Naive B cell (primary cell): ENCODE data around the gene ZNF326. TPM values are rescaled to one million over a fixed set of nuclear protein-coding genes. Genes with fewer than 3 reads are reported as not detected.

Experiments used
- ATAC-seq, 2 donors: fragments of 150-1000 bp; cut with Tn5 transposase; 2 replicates each; pipeline ENCODE4 v1.10.0; 2021; ENCODE audit warnings: low read depth in 2 of 2, mild to moderate bottlenecking in 2 of 2, moderate library complexity in 2 of 2
- DNase-seq: peaks from one replicate; pipeline ENCODE4 v3.0.0; 2022
- H3K27ac Mint-ChIP-seq, 6 donors: one replicate each; pipeline ENCODE4 v1.8.0; 2020 to 2022; ENCODE audit warnings: mild to moderate bottlenecking in 6 of 6, mixed read lengths in 6 of 6, moderate library complexity in 5 of 6, inconsistent platforms in 2 of 6
- H3K27me3 Mint-ChIP-seq, 3 donors: one replicate each; pipeline ENCODE4 v1.8.0; 2021 to 2022; ENCODE audit warnings: mixed read lengths in 3 of 3, mild to moderate bottlenecking in 1 of 3
- H3K36me3 Mint-ChIP-seq, 2 donors: one replicate each; pipeline ENCODE4 v1.8.0; 2020 to 2022; ENCODE audit warnings: mixed read lengths in 2 of 2, inconsistent platforms in 1 of 2, mild to moderate bottlenecking in 1 of 2
- H3K4me1 Mint-ChIP-seq, 3 donors: one replicate each; pipeline ENCODE4 v1.8.0; 2020 to 2022; ENCODE audit warnings: mixed read lengths in 3 of 3, inconsistent platforms in 1 of 3, mild to moderate bottlenecking in 1 of 3, moderate library complexity in 1 of 3
- H3K4me3 Mint-ChIP-seq, 8 donors: one replicate each; pipeline ENCODE4 v1.8.0; 2020 to 2022; ENCODE audit warnings: mild to moderate bottlenecking in 8 of 8, mixed read lengths in 8 of 8, moderate library complexity in 8 of 8, inconsistent platforms in 2 of 8
- H3K9me3 Mint-ChIP-seq, 7 donors: one replicate each; pipeline ENCODE4 v1.8.0; 2020 to 2022; ENCODE audit warnings: mixed read lengths in 7 of 7, mild to moderate bottlenecking in 5 of 7, inconsistent platforms in 2 of 7, moderate library complexity in 1 of 7
- polyA plus RNA-seq, 6 donors: library from polyadenylated mRNA; unstranded; fragments of 300-500 nt; fragmentation: Illumina TruSeq; gene quantifications; one replicate each; pipeline ENCODE4 v1.2.3, GENCODE V29; 2021; ENCODE audit warnings: low read depth in 6 of 6

Gene ZNF326
- polyA plus RNA-seq, 6 donors from 2014 or later, result 7.8 to 15.8 (median 12.0) TPM

DNA sequence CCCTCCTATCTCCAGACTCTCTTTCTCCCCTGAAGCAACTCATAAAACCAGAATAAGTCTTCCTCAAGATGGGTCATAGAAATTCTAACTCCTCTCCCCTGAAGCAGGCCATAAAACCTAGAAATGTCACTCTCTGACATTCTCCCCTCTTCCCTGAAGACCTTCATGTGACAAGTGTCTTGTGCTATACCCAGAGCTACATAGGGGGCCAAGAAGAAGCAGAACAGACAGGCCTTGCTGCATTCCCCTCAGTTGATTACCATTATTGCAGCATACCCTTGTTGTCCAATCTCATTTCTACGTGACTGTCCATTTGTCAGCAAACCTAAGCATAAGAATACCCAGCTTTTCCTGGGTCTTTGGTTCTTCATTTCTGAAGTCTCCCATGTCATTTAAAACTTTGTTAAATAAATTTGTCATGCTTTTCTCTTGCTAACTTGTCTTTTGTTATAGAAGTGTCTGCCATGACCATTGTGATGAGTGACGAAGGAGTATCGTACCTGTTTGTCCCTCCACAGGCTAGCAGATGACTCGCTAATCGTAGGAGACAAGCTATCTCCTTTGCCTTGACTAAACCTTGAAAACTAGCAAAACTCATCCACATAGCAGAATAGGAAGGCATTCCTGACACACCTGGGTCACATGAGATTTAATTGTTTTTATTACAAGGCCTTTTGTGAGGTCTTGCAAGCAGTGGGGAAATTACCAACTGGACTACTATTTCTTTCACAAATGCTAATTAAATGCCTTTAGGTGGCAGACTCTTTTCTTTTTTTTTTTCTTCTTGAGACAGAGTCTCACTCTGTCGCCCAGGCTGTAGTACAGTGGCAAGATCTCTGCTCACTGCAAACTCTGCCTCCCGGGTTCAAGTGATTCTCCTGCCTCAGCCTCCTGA, 39.4 kb upstream of the ZNF326 start:
- ATAC-seq (no peak), DNase-seq (no peak)
- peaks cover 10 to 12% (median 11%) of the 10 kb centered on the region in 3 donors for H3K4me1 Mint-ChIP-seq
- peaks cover 0 to 8% (median 0%) of the 10 kb centered on the region in 3 donors for H3K27me3 Mint-ChIP-seq
- no peak overlapping the region for H3K4me3 Mint-ChIP-seq
- H3K27ac Mint-ChIP-seq, result no peak overlapping the region
- no peaks in the 10 kb centered on the region for H3K9me3 Mint-ChIP-seq
- H3K36me3 Mint-ChIP-seq, result no peaks in the 10 kb centered on the region

DNA sequence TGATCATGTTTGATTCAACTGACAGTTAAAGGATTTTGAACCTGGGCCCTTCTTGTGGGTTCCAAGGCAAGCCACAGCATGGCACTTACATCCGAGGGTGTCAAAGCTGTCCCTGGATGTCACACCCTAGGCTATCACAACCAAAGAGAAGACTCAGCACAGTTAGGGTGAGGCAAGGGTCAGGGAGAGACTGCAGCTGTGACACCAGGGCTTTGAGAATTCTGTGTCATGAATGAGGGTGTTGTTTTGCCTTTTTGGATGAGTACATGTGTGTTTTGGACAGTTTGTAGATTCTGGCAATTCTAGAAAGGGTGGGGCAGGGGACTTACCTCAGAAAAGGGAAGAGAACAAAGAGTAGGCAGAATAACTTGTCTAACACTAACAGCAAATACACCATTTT, 37.8 kb upstream of the ZNF326 start:
- H3K4me3 Mint-ChIP-seq, result peak overlapping the region in 1 of 8 donors; percentile 2
- DNase-seq, result no peak
- H3K27ac Mint-ChIP-seq, result peak overlapping the region in 3 of 6 donors; percentile 3 to 50 (median 13)
- ATAC-seq, result no peak
- H3K36me3 Mint-ChIP-seq, result no peaks in the 10 kb centered on the region
- no peaks in the 10 kb centered on the region for H3K9me3 Mint-ChIP-seq
- H3K4me1 Mint-ChIP-seq, result peaks cover 13 to 15% (median 14%) of the 10 kb centered on the region in 3 donors
- H3K27me3 Mint-ChIP-seq, result peaks cover 0 to 8% (median 0%) of the 10 kb centered on the region in 3 donors

DNA sequence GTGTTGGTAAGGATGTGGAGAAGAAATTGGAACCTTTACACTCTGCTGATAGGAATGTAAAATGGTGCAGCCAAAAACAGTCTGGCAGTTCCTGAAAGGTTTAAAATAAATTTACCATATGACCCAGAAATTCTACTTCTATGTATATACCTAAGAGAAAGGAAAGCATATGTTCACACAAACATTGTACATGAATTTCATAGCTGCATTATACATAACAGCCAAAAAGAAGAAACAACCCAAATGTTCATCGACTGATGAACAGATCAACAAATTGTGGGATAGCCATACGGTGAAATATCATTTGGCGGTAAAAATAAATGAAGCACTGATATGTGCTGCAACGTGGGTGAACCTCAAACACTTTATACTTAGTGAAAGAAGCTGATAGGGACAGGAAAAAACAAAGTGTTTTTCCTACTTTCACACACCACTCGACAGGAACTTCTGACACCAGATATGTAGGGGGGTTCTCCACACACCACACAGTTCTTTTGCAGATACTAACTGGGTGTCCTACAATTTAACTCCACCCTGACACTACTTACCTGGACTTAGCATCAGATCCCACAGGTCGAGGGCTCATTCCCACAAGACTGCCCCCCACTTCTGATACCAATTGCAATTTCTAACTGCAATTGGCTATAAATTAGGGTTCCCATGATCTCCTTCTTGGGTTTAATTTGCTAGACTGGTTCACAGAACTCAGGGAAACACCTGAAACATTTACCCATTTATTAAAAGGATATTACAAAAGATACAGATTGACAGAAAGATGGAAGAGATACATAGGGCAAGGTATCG, 35.9 kb upstream of the ZNF326 start:
- no peak overlapping the region for H3K27ac Mint-ChIP-seq

DNA sequence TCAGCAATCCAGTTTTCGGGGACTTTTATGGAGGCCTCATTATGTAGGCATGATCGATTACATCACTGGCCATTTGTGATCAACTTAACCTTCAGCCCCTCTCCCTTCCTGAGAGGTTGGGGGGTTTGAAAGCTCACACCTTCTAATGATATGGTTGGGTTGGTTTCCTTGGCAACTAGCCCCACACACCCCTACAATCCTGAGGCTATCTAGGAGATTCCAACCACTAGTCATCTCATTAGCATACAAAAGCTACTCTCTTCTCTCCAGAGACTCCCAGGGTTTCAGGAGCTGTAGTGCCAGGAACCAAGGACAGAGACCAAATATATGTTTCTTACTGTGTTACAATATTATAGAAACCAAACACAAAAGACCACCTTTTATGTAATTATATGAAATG, 35.2 kb upstream of the ZNF326 start:
- ATAC-seq, result no peak
- no peaks in the 10 kb centered on the region for H3K36me3 Mint-ChIP-seq
- peaks cover 0 to 8% (median 0%) of the 10 kb centered on the region in 3 donors for H3K27me3 Mint-ChIP-seq

More for the DNA sequence above, 35.9 kb upstream of the ZNF326 start:
- H3K9me3 Mint-ChIP-seq, result no peaks in the 10 kb centered on the region
- peaks cover 0 to 8% (median 0%) of the 10 kb centered on the region in 3 donors for H3K27me3 Mint-ChIP-seq
- ATAC-seq, result no peak
- no peak overlapping the region for H3K4me3 Mint-ChIP-seq
- H3K4me1 Mint-ChIP-seq, result peaks cover 14 to 21% (median 18%) of the 10 kb centered on the region in 3 donors
- no peaks in the 10 kb centered on the region for H3K36me3 Mint-ChIP-seq
- no peak for DNase-seq

DNA sequence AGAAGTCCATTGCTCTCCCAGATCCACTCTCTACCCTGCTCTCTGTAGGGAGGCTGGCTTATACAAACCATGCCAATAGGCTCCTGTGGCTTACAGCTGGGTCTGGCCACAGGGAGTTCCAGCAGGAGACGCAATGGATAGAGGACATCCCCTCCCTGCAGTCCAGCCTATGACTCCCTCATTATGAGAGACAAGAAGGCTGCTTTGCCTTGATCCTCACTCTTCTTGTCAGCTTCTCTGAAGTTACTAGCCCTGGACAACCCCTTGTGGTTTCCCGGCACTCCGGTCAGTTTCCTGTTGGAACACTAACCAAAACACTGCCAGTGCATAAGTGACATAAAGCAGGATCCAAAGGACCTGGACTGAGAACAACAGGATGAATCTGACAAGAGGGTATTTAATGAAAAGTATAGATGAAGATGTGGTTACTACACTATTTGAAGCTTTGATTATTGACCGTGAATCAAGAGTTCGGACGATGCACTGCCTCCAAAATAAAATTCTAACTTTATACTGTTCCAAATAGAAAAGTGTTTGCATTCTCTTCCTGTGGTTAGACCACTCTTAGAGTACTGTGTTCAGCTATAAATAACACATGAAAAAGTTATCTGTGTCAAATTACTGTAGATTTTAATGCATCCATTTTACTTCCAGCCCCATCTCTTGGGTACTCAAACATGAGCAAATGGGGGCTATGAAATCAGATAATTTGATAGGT, 32.7 kb upstream of the ZNF326 start:
- H3K27me3 Mint-ChIP-seq, result peaks cover 0 to 8% (median 6%) of the 10 kb centered on the region in 3 donors
- ATAC-seq, result no peak

More for the DNA sequence above, 35.2 kb upstream of the ZNF326 start:
- no peak overlapping the region for H3K4me3 Mint-ChIP-seq
- no peak overlapping the region for H3K27ac Mint-ChIP-seq
- H3K4me1 Mint-ChIP-seq, result peaks cover 14 to 21% (median 18%) of the 10 kb centered on the region in 3 donors
- DNase-seq, result no peak
- H3K9me3 Mint-ChIP-seq, result no peaks in the 10 kb centered on the region

DNA sequence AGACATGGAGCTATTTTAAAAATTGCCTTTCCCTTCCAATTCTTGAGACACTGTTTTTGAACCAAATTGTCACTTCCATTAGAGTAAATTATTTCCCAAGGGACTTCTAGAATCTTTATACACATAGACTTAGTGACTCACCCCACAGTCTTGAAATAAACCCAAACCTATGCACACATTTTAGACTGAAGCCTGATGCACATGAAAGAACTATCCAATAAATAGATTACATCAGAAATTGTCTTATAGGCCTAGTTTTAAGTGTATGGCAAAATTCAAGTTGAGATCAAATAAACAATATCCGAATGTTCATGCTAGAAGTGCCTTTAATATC, 32.2 kb upstream of the ZNF326 start:
- Mint-ChIP-seq H3K27ac (no peak overlapping the region), H3K4me1 (peaks cover 8 to 17% (median 10%) of the 10 kb centered on the region in 3 donors), H3K4me3 (peak overlapping the region in 1 of 8 donors; percentile 1)

More for the DNA sequence above, 32.7 kb upstream of the ZNF326 start:
- peaks cover 11 to 18% (median 13%) of the 10 kb centered on the region in 3 donors for H3K4me1 Mint-ChIP-seq
- no peaks in the 10 kb centered on the region for H3K36me3 Mint-ChIP-seq
- H3K9me3 Mint-ChIP-seq, result no peaks in the 10 kb centered on the region
- H3K27ac Mint-ChIP-seq, result peak overlapping the region in 1 of 6 donors; percentile 56
- H3K4me3 Mint-ChIP-seq, result peak overlapping the region in 1 of 8 donors; percentile 1
- no peak for DNase-seq

GRCh38 chr1:89965193-89965768, 29.6 kb upstream of the ZNF326 start:
- no peak overlapping the region for H3K4me3 Mint-ChIP-seq
- no peak for DNase-seq
- no peaks in the 10 kb centered on the region for H3K9me3 Mint-ChIP-seq
- no peak for ATAC-seq
- H3K27ac Mint-ChIP-seq, result no peak overlapping the region
- H3K27me3 Mint-ChIP-seq, result peaks cover 0 to 6% (median 0%) of the 10 kb centered on the region in 3 donors
- H3K4me1 Mint-ChIP-seq, result peaks cover 8 to 17% (median 10%) of the 10 kb centered on the region in 3 donors
- H3K36me3 Mint-ChIP-seq, result no peaks in the 10 kb centered on the region

More for the DNA sequence above, 32.2 kb upstream of the ZNF326 start:
- no peaks in the 10 kb centered on the region for H3K9me3 Mint-ChIP-seq
- no peaks in the 10 kb centered on the region for H3K36me3 Mint-ChIP-seq
- H3K27me3 Mint-ChIP-seq, result peaks cover 0 to 8% (median 6%) of the 10 kb centered on the region in 3 donors
- ATAC-seq, result no peak
- no peak for DNase-seq

GRCh38 chr1:89966656-89967055, 28.3 kb upstream of the ZNF326 start:
- no peaks in the 10 kb centered on the region for H3K9me3 Mint-ChIP-seq
- peak overlapping the region in 2 of 6 donors; percentile 6 to 63 for H3K27ac Mint-ChIP-seq

GRCh38 chr1:89971600-89971999, 23.3 kb upstream of the ZNF326 start:
- DNase-seq (no peak), ATAC-seq (no peak)
- Mint-ChIP-seq H3K27me3 (peaks cover 0 to 2% (median 0%) of the 10 kb centered on the region in 3 donors), H3K9me3 (no peaks in the 10 kb centered on the region), H3K27ac (peak overlapping the region in 1 of 6 donors; percentile 49), H3K36me3 (no peaks in the 10 kb centered on the region), H3K4me1 (peaks cover 0 to 4% (median under 1%) of the 10 kb centered on the region in 3 donors), H3K4me3 (no peak overlapping the region)

More at GRCh38 chr1:89966656-89967055, 28.3 kb upstream of the ZNF326 start:
- Mint-ChIP-seq H3K27me3 (peaks cover 0 to 6% (median 0%) of the 10 kb centered on the region in 3 donors), H3K4me3 (no peak overlapping the region), H3K36me3 (no peaks in the 10 kb centered on the region), H3K4me1 (peaks cover 8 to 17% (median 10%) of the 10 kb centered on the region in 3 donors)
- DNase-seq (no peak), ATAC-seq (no peak)

DNA sequence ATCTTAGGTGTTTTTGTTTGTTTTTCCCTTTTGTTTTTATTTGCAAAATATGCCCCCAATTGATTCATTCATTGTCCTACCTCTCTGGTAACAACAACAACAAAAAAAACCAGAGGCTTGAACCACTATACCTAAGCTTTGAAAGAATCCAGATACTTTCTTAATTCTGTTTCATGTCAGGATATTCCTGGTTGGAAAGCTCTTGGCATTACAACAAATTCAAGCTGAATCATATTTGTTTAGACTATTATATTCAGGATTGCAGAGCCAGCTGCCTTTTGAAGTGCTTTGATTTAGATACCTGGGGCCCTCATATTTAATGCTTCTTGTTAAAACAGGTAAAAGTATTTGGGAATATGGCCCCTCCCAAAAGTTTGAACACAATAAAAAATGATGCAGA, 22.9 kb upstream of the ZNF326 start:
- Mint-ChIP-seq H3K27me3 (no peaks in the 10 kb centered on the region), H3K4me1 (peaks cover 0 to under 1% (median 0%) of the 10 kb centered on the region in 3 donors), H3K27ac (peak overlapping the region in 1 of 6 donors; percentile 49), H3K4me3 (no peak overlapping the region), H3K36me3 (no peaks in the 10 kb centered on the region), H3K9me3 (no peaks in the 10 kb centered on the region)
- DNase-seq, result no peak
- no peak for ATAC-seq

DNA sequence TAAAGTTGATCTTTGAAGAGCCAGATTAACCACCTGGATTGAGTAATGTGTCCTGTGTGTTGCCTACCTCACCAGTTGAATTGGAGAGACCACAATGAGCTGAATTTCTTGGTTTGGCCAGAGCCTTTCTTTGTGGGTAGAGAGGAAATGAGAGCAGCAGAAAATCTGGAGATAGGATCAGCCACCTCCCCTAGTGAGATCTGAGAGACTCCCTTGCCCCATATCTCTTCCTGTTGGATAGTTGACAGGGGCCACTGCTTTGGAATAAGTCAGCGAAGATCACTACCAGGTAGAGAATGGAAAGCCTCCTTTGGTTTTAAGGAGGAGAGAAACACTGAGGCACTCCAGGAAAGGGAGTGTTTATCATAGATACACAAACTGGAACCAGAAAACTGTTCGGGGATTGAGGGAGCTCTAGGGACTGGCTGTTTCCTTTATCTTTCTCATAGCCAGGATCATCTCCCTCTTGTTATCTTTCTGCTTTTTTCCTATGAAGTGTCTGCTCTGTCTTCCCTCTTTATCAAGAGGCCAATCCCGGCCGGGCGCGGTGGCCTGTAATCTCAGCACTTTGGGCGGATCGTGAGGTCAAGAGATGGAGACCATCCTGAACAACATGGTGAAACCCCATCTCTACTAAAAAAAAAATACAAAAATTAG, 21.3 kb upstream of the ZNF326 start:
- Mint-ChIP-seq H3K4me3 (peak overlapping the region in 1 of 8 donors; percentile 15), H3K4me1 (no peaks in the 10 kb centered on the region), H3K27me3 (no peaks in the 10 kb centered on the region), H3K27ac (no peak overlapping the region), H3K9me3 (peaks cover 0 to 2% (median 0%) of the 10 kb centered on the region in 7 donors), H3K36me3 (no peaks in the 10 kb centered on the region)
- ATAC-seq (no peak), DNase-seq (no peak)

DNA sequence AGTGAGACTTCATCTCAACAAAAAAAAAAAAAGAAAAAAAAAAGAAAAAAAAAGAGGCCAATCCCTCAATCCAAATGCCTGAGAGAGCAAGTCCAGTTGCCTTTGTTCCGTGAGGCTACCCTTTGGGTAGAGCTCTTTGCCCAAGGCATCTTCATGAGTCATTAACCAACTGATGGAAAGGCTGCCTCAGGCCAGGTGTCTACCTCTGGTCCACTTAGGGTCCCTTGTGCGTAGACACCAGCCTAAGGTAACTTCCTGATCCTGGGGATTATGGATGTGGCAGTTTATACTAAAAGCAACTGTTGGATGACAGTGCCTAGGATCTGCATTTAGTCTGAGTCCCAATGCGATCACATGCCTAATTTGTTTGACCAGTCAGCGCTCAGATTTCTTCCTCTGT, 20.7 kb upstream of the ZNF326 start:
- peaks cover 0 to 2% (median 0%) of the 10 kb centered on the region in 7 donors for H3K9me3 Mint-ChIP-seq
- H3K4me1 Mint-ChIP-seq, result no peaks in the 10 kb centered on the region
- H3K4me3 Mint-ChIP-seq, result no peak overlapping the region
- H3K27ac Mint-ChIP-seq, result no peak overlapping the region
- H3K27me3 Mint-ChIP-seq, result no peaks in the 10 kb centered on the region
- H3K36me3 Mint-ChIP-seq, result no peaks in the 10 kb centered on the region
- no peak for DNase-seq
- no peak for ATAC-seq
